ENCODE results near the gene ATP2A2. TPM values are rescaled to one million over a fixed set of nuclear protein-coding genes. Genes with fewer than 3 reads are reported as not detected.

ATP2A2 gene
- total RNA-seq, 4 donors from 2014 or later = 118 to 233 (median 163) TPM

- no peak for TF ChIP-seq CTCF (IDR thresholded peaks at IDR 0.05)
- no peak for TF ChIP-seq POLR2AphosphoS5 (IDR thresholded peaks at IDR 0.05)
- no peak for TF ChIP-seq POLR2A (IDR thresholded peaks at IDR 0.05)
- TF ChIP-seq EP300 (IDR thresholded peaks at IDR 0.05) = no peak
- Histone ChIP-seq H3K27ac (peak overlapping the region in 3 of 4 donors; percentile 21 to 49 (median 21)), H3K9me3 (no peaks in the 10 kb centered on the region), H3K36me3 (peaks cover 0 to 11% of the 10 kb centered on the region in 2 donors), H3K27me3 (no peaks in the 10 kb centered on the region), H3K4me3 (no peak overlapping the region), H3K4me1 (peaks cover 2 to 91% (median 18%) of the 10 kb centered on the region in 3 donors)
- ATAC-seq = no peak
Observed at GRCh38 chr12:110310763-110311162, 29.7 kb downstream of the ATP2A2 start.

DNA sequence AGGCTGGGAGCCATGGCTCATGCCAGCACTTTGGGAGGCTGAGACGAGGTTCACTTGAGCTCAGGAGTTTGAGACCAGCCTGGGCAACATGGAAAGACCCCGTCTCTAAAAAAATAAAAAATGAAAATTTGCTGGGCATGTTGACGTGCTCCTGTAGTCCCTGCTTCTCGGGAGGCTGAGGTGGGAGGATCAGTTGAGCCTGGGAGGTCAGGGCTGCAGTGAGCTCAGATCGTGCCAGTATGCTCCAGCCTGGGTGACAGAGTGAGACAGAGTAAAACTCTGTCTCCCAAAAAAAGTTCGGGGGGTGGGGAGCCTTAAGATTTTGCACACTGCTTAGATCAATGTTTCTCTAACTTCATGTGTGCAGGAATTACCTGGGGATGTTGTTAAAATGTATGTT lies 30.9 kb downstream of the ATP2A2 start:
- peaks cover 2 to 93% (median 22%) of the 10 kb centered on the region in 3 donors for H3K4me1 ChIP-seq
- peak overlapping the region in 1 of 4 donors; percentile 29 for H3K27ac ChIP-seq
- no peaks in the 10 kb centered on the region for H3K27me3 ChIP-seq
- WGBS, 2 donors (ENCODE audit: low coverage in 1 of 2) = 72 to 85% methylated on average over 4 to 6 of the region's 6 CpGs
- TF ChIP-seq CTCF (IDR thresholded peaks at IDR 0.05) (no peak), POLR2AphosphoS5 (IDR thresholded peaks at IDR 0.05) (no peak), POLR2A (IDR thresholded peaks at IDR 0.05) (no peak)
- H3K9me3 ChIP-seq = no peaks in the 10 kb centered on the region
- no peak overlapping the region for H3K4me3 ChIP-seq
- ATAC-seq = no peak
- H3K36me3 ChIP-seq = peaks cover 0 to 5% of the 10 kb centered on the region in 2 donors

- TF ChIP-seq POLR2A (IDR thresholded peaks at IDR 0.05) (no peak), POLR2AphosphoS5 (IDR thresholded peaks at IDR 0.05) (peak; percentile 61)
- Histone ChIP-seq H3K27ac (peak overlapping the region in 2 of 4 donors; percentile 56 to 60), H3K4me1 (peaks cover 2 to 93% (median 23%) of the 10 kb centered on the region in 3 donors), H3K4me3 (no peak overlapping the region), H3K36me3 (no peaks in the 10 kb centered on the region), H3K9me3 (no peaks in the 10 kb centered on the region), H3K27me3 (no peaks in the 10 kb centered on the region)
- peak; percentile 52 for ATAC-seq
- WGBS, 2 donors (ENCODE audit: low coverage in 1 of 2) = 57 to 79% methylated on average over 2 of the region's 10 CpGs
Observed at GRCh38 chr12:110312581-110313360, 31.7 kb downstream of the ATP2A2 start.

- WGBS, 2 donors (ENCODE audit: low coverage in 1 of 2) = 49 to 72% methylated on average over 2 of the region's 2 CpGs
- no peak for TF ChIP-seq CTCF (IDR thresholded peaks at IDR 0.05)
- TF ChIP-seq POLR2AphosphoS5 (IDR thresholded peaks at IDR 0.05) = peak; percentile 6
- ATAC-seq = no peak
- no peaks in the 10 kb centered on the region for H3K9me3 ChIP-seq
- H3K4me1 ChIP-seq = peaks cover 7 to 90% (median 24%) of the 10 kb centered on the region in 3 donors
- H3K36me3 ChIP-seq = peaks cover 0 to 8% of the 10 kb centered on the region in 2 donors
- no peaks in the 10 kb centered on the region for H3K27me3 ChIP-seq
- no peak overlapping the region for H3K4me3 ChIP-seq
- peak overlapping the region in 3 of 4 donors; percentile 45 to 60 (median 56) for H3K27ac ChIP-seq
Observed at GRCh38 chr12:110314308-110314707, 33.3 kb downstream of the ATP2A2 start.

DNA sequence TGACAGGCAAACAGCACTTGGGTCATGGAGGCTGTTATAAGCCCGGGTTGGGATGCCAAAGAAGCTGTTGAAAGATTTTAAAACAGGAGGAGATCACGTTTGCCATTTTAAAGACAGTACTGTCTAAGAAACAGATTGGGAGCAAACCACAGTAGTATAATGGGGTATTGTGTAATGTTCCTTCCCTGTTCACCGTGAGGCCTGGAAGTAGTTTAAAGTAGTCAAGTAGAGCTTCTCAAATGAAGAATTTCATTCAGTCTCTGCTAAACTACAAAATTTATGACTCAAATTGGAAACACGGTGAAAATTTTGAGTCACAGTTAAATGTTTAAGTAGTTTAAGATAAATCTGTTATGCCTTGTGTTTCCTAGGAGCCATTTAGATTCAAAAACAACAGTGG lies 35.8 kb downstream of the ATP2A2 start:
- Histone ChIP-seq H3K27me3 (no peaks in the 10 kb centered on the region), H3K4me1 (peaks cover 5 to 81% (median 17%) of the 10 kb centered on the region in 3 donors), H3K4me3 (no peak overlapping the region), H3K27ac (peak overlapping the region; percentile 61 to 75 (median 71)), H3K9me3 (no peaks in the 10 kb centered on the region), H3K36me3 (peaks cover 0 to 8% of the 10 kb centered on the region in 2 donors)
- peak; percentile 83 for ATAC-seq
- WGBS, 2 donors (ENCODE audit: low coverage in 1 of 2) = 10 to 12% methylated on average over 4 of the region's 4 CpGs
- TF ChIP-seq POLR2AphosphoS5 (IDR thresholded peaks at IDR 0.05) (no peak), CTCF (IDR thresholded peaks at IDR 0.05) (no peak), POLR2A (IDR thresholded peaks at IDR 0.05) (no peak), EP300 (IDR thresholded peaks at IDR 0.05) (no peak)
